Right lobe of liver (tissue), 6 donors: ENCODE data around the gene SPINK9. TPM values are rescaled to one million over a fixed set of nuclear protein-coding genes. Genes with fewer than 3 reads are reported as not detected.

Experiments
- ATAC-seq, 4 donors: fragments of 200-7000 bp; cut with Tn5 transposase; one replicate each; pipeline ENCODE4 v1.9.1; 2020; ENCODE audit warnings: mild to moderate bottlenecking in 4 of 4, moderate library complexity in 4 of 4
- DNase-seq, 3 donors: peaks; one replicate each; pipeline ENCODE4 v3.0.0-alpha.2; 2020
- H3K27ac ChIP-seq, 3 donors: fragments of 200-600 bp; one replicate each; pipeline ENCODE4 v1.8.0; 2022
- H3K27me3 ChIP-seq, 2 donors: fragments of 200-600 bp; one replicate each; pipeline ENCODE4 v1.8.0; 2022
- H3K36me3 ChIP-seq, 4 donors: fragments of 200-600 bp; sonication (generic) in 1 of 4; one replicate each; pipeline versions ENCODE4 v1.5.1 to v1.8.0; 2017 to 2022; ENCODE audit warnings: control low read depth in 1 of 4
- H3K4me1 ChIP-seq, 4 donors: fragments of 200-600 bp; sonication (generic) in 1 of 4; one replicate each; pipeline versions ENCODE4 v1.5.1 to v1.8.0; 2017 to 2022; ENCODE audit warnings: control low read depth in 1 of 4
- H3K4me3 ChIP-seq, 3 donors: fragments of 200-600 bp; one replicate each; pipeline ENCODE4 v1.8.0; 2022
- H3K9me3 ChIP-seq, 4 donors: fragments of 200-600 bp; sonication (generic) in 1 of 4; one replicate each; pipeline versions ENCODE4 v1.5.1 to v1.8.0; 2017 to 2022; ENCODE audit warnings: control low read depth in 1 of 4
- POLR2A ChIP-seq: fragments of 450-650 bp; IDR thresholded peaks from one replicate; pipeline ENCODE4 v1.6.1; 2017; ENCODE audit warnings: antibody characterized with exemption, mild to moderate bottlenecking
- WGBS: methylation state at CpG from one replicate; pipeline ENCODE4 v1.1.6; 2018; ENCODE audit warnings: low coverage, low lambda C conversion rate; ENCODE audit not compliant: insufficient coverage; ENCODE audit errors: missing lambda C conversion rate; 5-methylcytosine and 5-hydroxymethylcytosine counted together
- intact Hi-C, 2 donors: fragments of 100-400 bp; cut with DNase I; formaldehyde crosslinking; loops; one replicate each; pipeline versions ENCODE4 v1.11.2 to v1.14.1; 2022
- total RNA-seq, 6 experiments: library from RNA; depleted of rRNA in 2 of 6; stranded (reverse); fragments of >200 nt in 2 of 6; fragmentation: NEBNext Ultra II Directional in 3 of 6; extraction: Animal tissue kit (Norgen Biotek cat#: 25700) in 3 of 6; gene quantifications; one replicate each; pipeline versions ENCODE4 v1.1.0 to v1.2.4, GENCODE V29; 2016 to 2023
- TF ChIP-seq, protein P1 (sequence below), 4 donors: fragments of 200-600 bp in 3 of 4; fragments of 450-650 bp in 1 of 4; IDR thresholded peaks; one replicate each; pipeline versions ENCODE4 v1.5.1 to v1.8.0; 2016 to 2022; ENCODE audit warnings: antibody characterized with exemption in 4 of 4, mild to moderate bottlenecking in 2 of 4
- donor health status: DM: no; HTN: yes; CAD: no.
- donor health status: DM: no; HTN: no; CAD: no.
- donor health status: DM: no; HTN: no; CAD: no.
- donor health status: DM: no; HTN: yes; CAD: no.
- donor health status: DM: no; HTN: yes; CAD: no.

SPINK9 gene
- total RNA-seq, 6 experiments from 2014 or later = not detected

DNA sequence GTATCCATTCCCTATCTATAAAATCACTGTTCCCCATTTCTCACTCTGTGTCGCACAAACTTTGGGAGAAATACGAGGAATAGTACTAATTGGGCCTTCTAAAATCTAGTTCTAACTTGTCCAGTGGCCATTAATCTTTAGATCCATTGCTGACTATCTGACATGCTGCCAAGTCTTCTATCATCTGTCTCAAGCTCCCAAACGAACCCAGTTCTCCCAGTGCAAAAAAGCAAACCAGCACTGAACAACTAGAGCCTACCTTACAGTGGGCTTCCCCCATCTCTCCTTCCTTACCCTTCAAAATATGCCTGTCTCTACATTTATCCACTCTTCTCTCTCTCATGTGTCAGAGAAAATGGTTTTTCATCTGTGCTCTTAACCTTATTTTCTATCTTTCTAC, 26.3 kb upstream of the SPINK9 start:
- WGBS = 58% methylated on average over 2 of the region's 3 CpGs
- TF ChIP-seq, protein P1, sequence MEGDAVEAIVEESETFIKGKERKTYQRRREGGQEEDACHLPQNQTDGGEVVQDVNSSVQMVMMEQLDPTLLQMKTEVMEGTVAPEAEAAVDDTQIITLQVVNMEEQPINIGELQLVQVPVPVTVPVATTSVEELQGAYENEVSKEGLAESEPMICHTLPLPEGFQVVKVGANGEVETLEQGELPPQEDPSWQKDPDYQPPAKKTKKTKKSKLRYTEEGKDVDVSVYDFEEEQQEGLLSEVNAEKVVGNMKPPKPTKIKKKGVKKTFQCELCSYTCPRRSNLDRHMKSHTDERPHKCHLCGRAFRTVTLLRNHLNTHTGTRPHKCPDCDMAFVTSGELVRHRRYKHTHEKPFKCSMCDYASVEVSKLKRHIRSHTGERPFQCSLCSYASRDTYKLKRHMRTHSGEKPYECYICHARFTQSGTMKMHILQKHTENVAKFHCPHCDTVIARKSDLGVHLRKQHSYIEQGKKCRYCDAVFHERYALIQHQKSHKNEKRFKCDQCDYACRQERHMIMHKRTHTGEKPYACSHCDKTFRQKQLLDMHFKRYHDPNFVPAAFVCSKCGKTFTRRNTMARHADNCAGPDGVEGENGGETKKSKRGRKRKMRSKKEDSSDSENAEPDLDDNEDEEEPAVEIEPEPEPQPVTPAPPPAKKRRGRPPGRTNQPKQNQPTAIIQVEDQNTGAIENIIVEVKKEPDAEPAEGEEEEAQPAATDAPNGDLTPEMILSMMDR (IDR thresholded peaks at IDR 0.05) = no peak
- Histone ChIP-seq H3K27ac (no peak overlapping the region), H3K4me3 (no peak overlapping the region), H3K36me3 (no peaks in the 10 kb centered on the region), H3K9me3 (peaks cover 0 to 3% (median 0%) of the 10 kb centered on the region in 4 donors), H3K4me1 (no peaks in the 10 kb centered on the region), H3K27me3 (no peaks in the 10 kb centered on the region)
- DNase-seq (no peak), ATAC-seq (no peak)
- intact Hi-C loops = no loop called here

DNA sequence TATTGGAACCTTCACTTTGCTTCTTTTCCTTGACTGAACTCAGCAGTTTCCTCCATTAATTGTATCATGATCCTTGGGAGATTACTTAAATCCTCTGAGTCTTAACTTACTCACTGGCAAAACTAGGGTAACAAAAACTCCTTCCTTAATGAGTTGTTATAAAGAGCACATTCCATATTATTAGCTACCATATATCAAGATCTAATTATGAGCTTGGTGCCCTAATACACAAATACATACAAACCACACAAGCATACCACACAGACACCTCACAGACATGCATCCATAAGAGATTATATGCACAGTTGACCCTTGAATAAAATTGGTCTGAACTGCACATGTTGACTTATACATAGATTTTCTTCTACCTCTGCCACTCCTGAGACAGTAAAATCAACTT, 25.6 kb upstream of the SPINK9 start:
- Histone ChIP-seq H3K4me1 (no peaks in the 10 kb centered on the region), H3K9me3 (peaks cover 0 to 3% (median 0%) of the 10 kb centered on the region in 4 donors), H3K27ac (no peak overlapping the region), H3K36me3 (no peaks in the 10 kb centered on the region), H3K27me3 (no peaks in the 10 kb centered on the region), H3K4me3 (no peak overlapping the region)
- no peak for TF ChIP-seq POLR2A
- TF ChIP-seq, protein P1 (IDR thresholded peaks at IDR 0.05) = no peak
- DNase-seq (no peak), ATAC-seq (no peak)
- intact Hi-C loops = no loop called here

DNA sequence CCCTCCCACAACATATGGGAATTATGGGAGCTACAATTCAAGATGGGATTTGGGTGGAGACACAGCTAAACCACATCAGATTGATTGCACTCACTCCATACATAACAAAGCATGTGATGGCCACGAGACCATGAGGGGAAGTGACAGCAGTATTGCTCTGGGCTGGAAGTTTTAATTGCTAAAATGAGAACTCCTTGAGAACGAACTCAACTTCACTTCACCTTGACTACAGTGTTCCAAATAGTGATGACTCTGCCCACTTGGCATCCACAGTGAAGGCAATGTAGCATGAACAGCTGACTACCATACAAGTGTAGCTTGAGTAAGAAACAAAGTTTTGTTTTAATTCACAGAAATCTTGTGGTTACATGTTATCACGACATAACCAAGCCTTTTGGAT, 23.9 kb upstream of the SPINK9 start:
- ATAC-seq = no peak
- 51% methylated on average over 3 of the region's 3 CpGs for WGBS
- TF ChIP-seq, protein P1 (IDR thresholded peaks at IDR 0.05) = no peak
- no peak for TF ChIP-seq POLR2A

DNA sequence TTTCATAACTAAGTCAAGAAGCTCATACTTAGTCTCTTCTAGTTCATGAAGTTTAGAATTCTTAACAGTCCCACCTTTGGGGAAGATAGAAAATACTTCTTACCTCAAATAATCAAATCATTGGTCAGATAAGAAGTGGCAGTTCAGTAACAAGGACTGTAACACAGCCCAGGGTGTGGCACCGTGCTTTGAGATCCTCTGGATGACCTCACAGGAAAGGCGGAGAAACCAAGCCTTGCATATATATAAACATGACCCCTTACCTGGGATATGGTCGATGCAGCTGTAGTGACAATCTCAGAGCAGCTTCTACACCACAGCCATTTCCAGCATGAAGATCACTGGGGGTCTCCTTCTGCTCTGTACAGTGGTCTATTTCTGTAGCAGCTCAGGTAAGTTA, 23.2 kb upstream of the SPINK9 start, which contains the start of gene SPINK7:
Gene SPINK7 (plus strand): TSS at position 271 of the 400 bp plus-strand sequence. CDS start 61 bp downstream, at position 332.
- intact Hi-C loops = no loop called here
- WGBS = 65% methylated on average over 2 of the region's 3 CpGs
- H3K36me3 ChIP-seq = no peaks in the 10 kb centered on the region
- no peak for ATAC-seq
- no peaks in the 10 kb centered on the region for H3K4me1 ChIP-seq
- DNase-seq = no peak
- H3K4me3 ChIP-seq = no peak within 1 kb of the TSS
- no peaks in the 10 kb centered on the region for H3K9me3 ChIP-seq
- no peaks in the 10 kb centered on the region for H3K27me3 ChIP-seq
- no peak for TF ChIP-seq POLR2A
- TF ChIP-seq, protein P1 (IDR thresholded peaks at IDR 0.05) = no peak
- no peak within 1 kb of the TSS for H3K27ac ChIP-seq

More for the DNA sequence above, 23.9 kb upstream of the SPINK9 start:
- no peak for DNase-seq
- intact Hi-C loops = no loop called here
- H3K27ac ChIP-seq = no peak overlapping the region
- H3K9me3 ChIP-seq = no peaks in the 10 kb centered on the region
- no peaks in the 10 kb centered on the region for H3K36me3 ChIP-seq
- no peak overlapping the region for H3K4me3 ChIP-seq
- H3K27me3 ChIP-seq = no peaks in the 10 kb centered on the region
- H3K4me1 ChIP-seq = no peaks in the 10 kb centered on the region

DNA sequence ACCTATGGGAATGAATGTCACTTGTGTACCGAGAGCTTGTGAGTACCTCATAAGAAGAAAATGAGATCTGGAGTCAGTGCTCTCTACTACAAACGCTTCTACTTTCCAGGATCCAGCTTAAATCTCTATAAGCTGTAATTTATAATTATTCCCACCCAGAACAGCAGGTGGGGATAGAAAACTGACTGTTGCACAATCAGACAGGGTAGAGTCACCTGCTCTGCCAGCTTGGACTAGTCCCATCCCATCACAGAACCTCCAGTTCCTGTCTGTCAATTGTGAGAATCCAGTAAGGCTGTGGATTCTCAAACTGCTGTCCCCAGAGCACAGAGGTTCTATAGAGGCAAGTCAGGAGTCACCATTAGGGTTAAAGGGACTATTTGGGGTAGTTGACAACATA, 21.2 kb upstream of the SPINK9 start:
- Histone ChIP-seq H3K4me3 (no peak overlapping the region), H3K27ac (no peak overlapping the region), H3K9me3 (no peaks in the 10 kb centered on the region), H3K27me3 (no peaks in the 10 kb centered on the region), H3K4me1 (no peaks in the 10 kb centered on the region), H3K36me3 (no peaks in the 10 kb centered on the region)
- peak; percentile 46 to 80 (median 72) for ATAC-seq
- WGBS = 88% methylated on average over 2 of the region's 2 CpGs
- intact Hi-C loops = no loop called here
- DNase-seq = no peak
- TF ChIP-seq, protein P1 (IDR thresholded peaks at IDR 0.05) = peak in 2 of 4 donors; percentile 7 to 23
- no peak for TF ChIP-seq POLR2A
